HG03095 (cell line): ENCODE measurements around the gene BICRA.

Source experiments
- ATAC-seq: cut with Tn5 transposase; IDR thresholded peaks from one replicate; pipeline ENCODE4 v1.9.1; 2021; ENCODE audit warnings: moderate library complexity; ENCODE audit not compliant: unreplicated experiment

The BICRA gene

DNA sequence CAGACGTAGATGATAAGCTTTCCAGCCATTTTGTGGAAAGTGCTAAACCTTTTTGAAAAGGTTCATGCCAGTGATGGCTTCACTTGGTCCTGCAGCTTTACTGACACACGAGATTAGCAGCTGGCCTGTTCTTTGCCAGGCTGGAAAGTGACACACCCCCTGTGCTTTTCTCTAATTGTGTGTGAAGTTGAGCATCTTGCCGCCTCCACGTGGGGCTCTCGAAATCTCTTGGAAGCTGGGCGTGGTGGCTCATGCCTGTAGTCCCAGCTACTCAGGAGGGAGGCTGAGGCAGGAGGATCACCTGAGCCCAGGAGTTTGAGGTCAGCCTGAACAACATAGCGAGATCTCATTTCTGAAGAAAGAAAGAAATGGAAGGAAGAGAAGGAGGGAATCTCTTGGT lies 79.0 kb downstream of the BICRA start:
- no peak for ATAC-seq

DNA sequence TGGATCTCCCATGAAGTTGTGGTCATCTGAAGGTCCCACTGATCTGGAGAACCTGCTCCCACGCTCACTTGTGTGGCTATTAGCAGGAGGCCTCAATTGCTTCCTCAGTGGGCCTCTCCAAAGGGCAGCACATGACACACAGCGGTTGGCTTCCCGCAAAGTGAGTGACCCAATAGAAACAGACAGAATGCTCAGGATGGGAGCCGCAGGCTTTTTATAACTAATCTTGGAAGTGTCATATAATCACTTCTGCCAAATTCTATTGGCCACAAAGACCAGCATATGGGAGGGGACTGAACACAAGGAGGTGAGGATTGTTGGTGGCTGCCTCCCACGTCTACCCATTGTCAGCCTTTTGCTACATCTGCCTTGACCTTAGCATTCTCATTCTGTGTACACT lies 82.2 kb downstream of the BICRA start:
- no peak for ATAC-seq

DNA sequence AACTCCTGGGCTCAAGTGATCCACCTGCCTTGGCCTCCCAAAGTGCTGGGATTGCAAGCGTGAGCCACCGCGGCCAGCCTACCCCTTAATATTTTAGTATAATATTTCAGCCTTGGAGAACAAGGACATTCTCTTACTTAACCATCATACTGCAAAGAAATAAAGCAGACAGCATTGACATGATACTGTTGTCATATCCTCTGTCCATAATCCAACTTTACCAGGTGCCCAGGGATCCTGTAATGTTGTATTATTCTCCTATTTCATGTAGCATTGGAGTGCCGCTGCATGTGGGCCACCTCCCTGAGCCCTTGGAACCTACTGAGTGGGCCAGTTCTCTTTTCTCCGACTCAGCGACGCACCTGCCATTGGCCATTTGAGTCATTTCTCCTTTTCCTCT lies 82.8 kb downstream of the BICRA start:
- ATAC-seq = no peak

DNA sequence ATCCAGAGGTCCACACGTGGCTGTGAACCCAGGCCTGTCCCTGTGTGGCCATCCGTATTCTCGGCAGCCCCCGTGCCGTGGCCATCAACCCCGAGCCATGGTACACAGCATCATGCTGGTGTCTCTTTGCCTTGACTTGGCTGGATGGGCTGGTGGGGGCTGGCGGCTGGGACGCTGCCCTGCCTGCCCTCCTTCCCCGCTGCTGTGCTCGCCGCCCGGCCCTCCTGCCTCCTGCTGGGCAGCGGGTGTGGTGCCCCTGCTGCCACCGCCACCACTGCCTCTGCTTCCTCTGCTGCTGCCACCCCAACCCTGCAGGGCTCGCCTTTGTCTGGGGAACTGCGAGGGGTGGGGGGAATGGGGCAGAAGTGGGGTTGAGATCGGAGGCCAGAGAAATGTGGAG lies 84.6 kb downstream of the BICRA start:
- ATAC-seq = no peak

DNA sequence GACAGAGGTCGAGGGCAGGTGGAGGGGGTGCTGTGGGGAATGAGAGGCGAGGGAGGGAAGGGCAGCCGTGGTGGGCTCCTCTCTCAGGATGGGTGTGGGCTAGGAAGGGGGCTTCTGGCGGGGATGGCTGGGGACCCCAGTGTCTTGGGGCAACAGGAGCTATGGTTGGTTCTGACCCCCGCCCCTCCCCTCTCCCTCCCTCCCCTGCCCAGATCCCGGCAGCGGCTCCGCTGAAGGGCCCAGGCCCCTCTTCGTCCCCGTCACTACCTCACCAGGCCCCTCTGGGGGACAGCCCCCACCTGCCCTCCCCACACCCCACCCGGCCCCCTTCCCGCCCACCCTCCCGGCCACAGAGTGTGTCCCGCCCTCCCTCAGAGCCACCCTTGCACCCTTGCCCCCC lies 85.0 kb downstream of the BICRA start:
- ATAC-seq = no peak

DNA sequence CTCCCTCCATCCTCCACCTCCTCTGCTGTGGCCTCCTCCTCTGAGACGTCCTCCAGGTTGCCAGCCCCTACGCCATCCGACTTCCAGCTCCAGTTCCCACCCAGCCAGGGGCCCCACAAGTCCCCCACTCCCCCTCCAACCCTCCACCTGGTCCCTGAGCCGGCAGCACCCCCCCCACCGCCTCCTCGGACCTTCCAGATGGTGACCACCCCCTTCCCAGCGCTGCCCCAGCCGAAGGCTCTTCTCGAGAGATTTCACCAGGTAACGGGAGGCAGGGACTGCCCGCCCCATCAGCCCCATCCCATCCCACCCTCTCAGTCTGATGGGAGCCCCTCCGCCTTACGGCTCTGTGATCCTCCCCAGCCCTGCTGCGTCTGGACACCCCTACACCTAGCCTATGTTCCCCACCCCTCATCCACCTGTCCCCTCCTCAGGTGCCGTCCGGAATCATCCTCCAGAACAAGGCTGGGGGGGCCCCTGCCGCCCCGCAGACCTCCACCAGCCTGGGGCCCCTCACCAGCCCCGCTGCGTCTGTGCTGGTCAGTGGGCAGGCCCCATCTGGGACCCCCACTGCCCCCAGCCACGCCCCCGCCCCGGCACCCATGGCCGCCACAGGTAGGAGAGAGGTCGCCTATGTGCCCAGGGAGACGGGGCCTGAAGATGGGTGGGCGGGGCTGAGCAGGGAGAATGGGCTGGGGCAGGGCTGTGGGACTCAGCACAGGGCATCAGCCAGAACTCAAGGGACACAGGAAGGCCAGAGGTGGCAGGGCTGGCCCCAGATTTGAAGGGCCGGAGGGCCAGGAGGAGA lies 85.7 kb downstream of the BICRA start:
- ATAC-seq = no peak

DNA sequence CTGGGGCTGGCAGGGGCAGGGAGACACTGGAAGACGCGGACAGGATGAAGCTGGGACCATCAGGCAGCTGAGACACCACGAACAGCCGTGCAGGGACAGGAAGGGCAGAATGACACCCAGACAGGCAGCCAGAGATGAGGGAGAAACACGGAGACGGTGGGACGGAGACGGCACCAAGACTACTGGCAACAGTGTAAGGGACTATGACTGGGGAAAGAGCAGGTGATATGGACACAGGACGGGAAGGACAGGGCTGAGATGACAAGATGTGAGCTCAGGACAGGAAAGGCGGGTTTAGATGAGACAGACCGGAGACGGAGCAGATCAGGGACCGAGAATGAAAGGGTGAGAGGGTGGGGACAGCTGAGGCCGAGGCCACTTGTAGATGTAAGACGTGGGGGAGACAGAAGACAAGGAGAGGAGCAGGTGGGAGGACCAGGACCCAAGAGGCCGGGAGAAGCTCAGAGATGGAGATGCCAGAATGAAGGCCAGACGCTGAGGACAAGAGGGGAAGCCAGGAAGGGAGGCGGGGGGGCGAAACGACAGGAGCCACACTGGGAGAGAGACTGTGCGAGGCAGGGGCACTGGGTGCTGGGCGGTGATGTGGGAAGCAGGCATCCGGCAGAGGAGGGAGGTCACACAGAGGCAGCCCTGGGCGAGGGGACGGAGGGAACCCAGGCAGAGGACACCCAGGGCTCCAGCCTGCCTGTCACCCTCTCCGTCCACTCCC lies 86.8 kb downstream of the BICRA start:
- no peak for ATAC-seq

DNA sequence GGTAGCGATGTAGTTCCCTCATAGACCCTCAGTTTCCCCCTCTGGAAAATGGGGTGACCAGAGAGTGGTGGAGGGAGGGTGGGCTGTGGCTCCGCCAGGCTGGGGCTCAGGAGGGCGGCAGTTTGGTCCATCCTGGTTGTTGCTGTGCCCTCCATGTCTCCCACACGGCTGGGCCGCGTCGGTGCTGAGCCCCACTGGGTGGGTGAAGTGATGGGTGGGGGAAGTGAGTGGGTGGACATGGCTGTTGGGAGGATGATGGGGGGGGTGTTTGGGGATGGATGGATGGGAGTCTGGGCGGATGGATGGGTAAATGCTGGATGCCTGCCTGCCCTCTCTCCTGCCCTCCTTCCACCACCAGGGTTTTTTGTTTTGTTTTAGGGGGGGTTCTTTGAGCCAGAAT lies 87.7 kb downstream of the BICRA start:
- no peak for ATAC-seq

DNA sequence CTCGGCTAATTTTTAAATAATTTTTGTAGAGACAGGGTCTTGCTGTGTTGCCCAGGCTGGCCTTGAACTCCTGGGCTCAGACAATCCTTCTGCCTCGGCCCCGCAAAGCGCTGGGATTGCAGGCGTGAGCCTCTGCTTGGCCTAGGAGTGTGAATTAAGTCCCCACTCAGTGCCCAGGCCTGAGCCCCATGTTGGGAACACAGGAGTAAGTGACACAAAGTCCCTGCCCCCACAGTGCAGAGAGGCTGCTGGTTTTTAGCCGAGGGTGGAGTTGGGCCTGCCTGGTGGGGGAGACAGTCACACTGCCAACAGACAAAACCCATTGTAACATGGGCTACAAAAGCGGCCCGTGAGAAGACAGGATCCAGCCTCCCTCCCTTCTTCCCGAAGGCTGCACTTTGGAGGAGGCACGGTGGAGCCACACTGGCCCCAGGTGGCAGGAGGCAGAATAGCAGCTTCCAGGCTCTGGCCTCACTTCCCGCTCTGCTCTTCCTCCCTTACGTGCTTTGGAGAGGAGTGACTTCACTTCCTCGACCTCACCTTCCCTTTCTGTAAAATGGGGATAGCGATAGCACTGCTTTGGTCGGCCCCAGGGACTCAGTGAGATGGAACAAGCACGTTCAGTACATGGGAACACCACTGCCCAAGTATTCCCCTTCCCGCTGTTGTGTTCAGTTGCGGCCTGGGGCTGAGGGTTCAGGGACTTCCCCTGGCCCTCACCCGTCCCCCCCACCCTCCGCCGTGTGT lies 89.1 kb downstream of the BICRA start:
- no peak for ATAC-seq

DNA sequence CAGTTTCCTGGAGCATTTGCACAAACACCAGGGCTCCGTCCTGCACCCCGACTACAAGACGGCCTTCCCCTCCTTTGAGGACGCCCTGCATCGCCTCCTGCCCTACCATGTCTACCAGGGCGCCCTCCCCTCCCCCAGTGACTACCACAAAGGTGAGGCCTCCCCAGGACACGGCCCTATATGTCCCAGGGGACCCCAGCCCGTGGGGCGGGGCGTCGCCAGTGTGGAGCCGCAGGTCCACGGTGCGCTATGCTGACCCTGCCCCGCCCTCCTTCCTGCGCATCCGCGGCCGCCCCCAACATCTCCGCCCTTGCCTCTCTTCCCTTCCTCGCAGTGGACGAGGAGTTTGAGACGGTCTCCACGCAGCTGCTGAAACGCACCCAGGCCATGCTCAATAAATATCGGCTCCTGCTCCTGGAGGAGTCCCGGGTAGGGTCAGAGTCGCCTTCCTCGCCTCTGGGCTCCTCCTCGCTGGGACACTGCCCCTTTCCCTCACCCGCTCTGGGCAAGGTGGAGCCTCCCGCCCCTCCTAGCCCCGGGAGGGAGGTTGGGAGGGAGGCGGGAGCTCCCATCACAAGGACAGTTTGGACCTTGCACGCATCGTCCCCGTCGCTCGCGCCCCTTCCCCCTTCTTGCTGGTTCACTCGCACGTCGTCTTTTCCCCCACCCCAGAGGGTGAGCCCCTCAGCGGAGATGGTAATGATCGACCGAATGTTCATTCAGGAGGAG lies 89.9 kb downstream of the BICRA start:
- ATAC-seq = no peak

DNA sequence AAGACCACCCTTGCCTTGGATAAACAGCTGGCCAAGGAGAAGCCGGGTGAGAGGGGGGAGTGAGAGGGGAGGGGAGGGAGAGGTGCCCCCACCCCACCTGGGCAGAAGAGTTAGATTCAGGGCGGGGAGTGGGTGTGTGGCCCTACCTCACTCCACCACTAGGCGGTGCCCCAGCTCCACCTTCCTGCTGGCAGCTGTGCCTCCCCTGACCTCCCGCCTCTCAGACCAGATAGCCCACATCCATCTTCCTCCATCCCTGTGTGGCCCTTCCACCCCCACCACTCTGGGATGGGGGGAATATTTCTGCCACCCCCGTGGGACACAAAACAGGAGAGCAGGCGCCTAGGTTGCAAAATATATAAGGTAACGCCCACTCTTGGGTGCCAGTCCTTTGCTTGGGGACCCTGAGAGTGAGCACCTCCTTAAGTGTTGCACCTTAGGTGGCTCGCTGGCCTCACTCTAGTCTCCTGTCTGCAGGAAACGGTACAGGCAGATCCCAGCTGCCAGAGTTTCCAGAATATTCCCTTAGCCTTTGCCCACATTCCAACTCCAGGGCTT lies 90.5 kb downstream of the BICRA start:
- ATAC-seq = no peak

DNA sequence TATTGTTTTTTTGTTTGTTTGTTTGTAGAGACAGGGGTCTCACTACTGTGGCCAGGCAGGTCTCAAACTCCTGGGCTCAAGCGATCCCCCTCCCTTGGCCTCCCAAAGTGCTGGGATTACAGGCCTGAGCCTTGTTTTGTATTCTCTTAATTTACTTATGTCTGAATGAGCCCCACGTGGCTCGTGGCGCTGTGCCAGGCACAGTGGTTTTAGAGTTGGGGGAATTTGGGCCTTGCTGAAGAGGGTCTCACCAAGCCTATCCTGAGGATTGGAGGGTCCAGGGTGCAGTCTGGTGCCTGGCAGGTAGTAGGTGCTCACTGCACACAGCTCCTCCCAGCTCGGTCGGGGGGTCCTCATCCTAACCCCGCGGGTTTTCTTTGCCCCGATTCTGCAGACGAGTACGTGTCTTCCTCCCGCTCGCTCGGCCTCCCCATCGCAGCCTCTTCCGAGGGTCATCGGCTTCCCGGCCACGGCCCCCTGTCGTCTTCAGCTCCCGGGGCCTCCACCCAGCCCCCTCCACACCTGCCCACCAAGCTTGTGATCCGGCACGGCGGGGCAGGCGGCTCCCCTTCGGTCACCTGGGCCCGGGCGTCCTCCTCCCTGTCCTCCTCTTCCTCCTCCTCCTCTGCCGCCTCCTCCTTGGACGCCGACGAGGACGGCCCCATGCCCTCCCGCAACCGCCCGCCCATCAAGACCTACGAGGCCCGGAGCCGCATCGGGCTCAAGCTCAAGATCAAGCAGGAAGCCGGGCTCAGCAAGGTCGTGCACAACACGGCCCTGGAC lies 92.2 kb downstream of the BICRA start:
- ATAC-seq = no peak

DNA sequence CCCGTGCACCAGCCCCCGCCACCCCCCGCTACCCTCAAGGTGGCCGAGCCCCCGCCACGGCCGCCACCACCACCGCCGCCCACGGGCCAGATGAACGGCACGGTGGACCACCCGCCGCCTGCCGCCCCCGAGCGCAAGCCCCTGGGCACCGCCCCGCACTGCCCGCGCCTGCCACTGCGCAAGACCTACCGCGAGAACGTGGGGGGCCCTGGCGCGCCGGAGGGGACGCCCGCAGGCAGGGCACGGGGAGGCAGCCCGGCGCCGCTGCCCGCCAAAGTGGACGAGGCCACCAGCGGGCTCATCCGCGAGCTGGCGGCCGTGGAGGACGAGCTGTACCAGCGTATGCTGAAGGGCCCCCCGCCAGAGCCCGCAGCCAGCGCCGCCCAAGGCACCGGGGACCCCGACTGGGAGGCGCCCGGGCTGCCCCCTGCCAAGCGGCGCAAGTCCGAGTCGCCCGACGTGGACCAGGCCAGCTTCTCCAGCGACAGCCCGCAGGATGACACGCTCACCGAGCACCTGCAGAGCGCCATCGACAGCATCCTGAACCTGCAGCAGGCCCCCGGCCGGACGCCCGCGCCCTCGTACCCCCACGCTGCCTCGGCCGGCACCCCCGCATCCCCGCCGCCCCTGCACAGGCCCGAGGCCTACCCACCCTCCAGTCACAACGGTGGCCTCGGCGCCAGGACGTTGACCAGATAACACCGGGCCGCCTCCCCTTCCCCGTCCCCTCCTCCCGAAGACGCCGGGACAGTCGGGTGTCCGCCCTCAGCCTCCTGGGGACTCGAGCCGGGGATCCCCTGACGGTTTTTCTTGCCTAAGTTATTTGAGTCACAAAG lies 93.0 kb downstream of the BICRA start:
- ATAC-seq = no peak

DNA sequence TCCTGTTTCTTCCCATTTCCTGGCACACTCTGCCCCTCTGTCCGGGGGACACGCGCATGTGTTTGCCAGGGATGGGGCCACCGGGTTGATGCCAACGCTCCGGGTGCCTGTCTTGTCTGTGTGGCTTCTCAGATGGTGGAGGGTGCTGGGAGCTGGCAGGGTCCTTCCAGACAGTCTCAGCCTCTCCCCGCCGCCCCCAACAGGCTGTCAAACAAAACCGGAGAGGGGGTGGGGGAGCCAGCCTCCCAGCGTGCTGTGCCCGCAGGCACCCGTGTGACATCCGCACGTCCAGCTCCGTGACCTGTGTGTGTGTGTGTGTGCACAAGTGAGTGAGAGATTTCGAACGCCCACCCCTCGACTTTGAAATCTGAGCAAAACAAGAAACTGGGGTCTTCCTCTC lies 93.7 kb downstream of the BICRA start:
- no peak for ATAC-seq

DNA sequence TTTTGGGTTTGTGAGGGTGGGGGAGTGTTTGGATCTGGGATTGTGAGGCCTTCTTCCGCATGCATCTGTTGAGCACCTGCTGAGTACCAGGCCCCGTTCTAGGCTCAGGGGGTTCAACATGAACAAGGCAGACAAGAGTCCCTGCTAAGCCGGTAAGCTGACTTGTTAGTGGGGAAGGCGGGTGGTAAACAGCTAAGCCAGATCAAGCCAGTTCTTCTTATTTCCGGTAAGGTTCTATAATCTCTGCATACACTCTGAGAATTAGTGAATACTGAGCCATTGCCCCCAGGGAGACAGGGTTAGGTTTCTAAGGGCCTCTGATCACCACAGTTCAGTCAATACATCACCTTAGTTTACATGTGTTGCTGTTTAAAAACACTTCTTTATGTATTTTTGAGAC lies 94.4 kb downstream of the BICRA start:
- ATAC-seq = no peak

DNA sequence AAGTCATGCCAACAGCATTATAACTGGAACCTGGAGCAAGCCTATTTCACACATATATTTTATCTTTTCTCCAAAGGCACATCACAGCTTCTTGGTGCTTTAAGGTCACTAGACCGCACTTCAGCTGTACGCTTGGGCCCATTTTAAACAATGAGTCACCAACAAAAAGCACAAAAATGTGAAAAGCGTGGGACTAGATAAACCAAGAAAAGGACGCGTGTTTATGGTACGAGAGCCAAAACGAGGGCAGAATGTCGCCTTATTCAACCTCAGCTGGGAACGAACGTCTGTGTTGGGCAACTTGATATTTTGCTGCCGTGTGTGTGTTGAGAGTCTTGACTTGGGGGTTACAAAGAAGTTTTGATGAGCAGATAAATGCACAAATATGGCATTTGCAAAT lies 95.1 kb downstream of the BICRA start:
- no peak for ATAC-seq

DNA sequence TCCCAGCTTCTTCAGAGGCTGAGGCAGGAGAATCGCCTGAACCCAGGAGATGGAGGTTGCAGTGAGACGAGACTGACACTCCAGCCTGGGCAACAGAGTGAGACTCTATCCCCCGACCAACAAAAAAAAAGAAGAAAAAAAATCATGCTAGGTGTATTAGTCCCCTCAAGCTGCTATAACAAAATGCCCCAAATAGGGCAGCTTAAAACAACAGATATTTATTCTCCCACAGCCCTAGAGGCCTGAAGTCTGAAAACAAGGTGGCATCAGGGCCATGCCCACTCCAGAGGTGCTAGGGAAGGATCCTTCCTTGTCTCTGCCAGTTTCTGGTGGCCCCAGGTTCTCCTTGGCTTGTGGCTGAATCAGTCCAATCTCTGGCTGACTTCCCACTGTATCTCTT lies 95.7 kb downstream of the BICRA start:
- ATAC-seq = no peak

DNA sequence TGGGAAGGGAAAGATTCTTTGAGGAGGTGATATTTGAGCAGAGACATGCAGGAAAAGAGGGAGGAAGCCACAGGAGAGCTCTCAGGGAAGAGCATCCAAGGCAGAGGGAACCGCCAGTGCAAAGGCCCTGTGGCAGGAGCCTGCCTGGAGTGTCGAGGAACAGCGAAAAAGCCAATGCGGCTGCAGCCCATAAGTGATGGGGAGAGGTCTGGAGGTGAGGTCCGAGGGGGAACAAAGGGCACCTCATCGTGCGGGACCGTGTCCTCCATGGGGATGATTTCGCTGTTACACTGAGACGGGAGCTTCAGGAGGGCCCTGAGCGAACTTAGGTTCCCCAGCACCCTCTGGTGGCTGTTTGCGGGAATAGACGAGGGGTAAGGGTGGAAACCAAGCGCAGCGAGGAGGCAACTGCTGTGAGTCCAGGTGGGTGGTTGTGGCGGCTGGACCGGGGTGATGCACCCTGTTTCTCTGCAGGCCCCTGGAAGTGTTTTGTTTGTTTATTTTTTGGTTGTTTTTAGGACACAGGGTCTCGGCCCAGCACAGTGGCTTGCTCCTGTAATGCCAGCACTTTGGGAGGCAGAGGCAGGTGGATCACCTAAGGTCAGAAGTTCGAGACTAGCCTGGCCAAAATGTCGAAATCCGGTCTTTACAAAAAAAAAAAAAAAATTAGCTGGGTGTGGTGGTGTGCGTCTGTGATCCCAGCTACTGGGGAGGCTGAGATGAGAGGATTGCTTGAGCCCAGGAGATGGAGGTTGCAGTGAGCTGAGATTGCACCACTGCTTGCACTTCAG lies 98.4 kb downstream of the BICRA start:
- ATAC-seq = no peak
